HAP-1 (cell line): ENCODE results near the gene YPEL2.

Source experiments
- DNase-seq, 2 experiments: peaks; one replicate each; pipeline ENCODE4 v3.0.0-alpha.2; 2016 to 2020; ENCODE audit warnings: low spot score in 2 of 2
- H3K27me3 ChIP-seq: fragments of 250-450 bp; sonication (Bioruptor Pico); 2 replicates; pipeline ENCODE4 v1.5.1; 2020; ENCODE audit warnings: low read depth, mild to moderate bottlenecking, moderate library complexity
- H3K36me3 ChIP-seq: fragments of 250-450 bp; sonication (Bioruptor Pico); replicated peaks from 2 replicates; pipeline ENCODE4 v1.5.1; 2020; ENCODE audit warnings: mild to moderate bottlenecking
- H3K4me1 ChIP-seq: fragments of 250-450 bp; sonication (Bioruptor Pico); 2 replicates; pipeline ENCODE4 v1.5.1; 2020; ENCODE audit warnings: mild to moderate bottlenecking
- H3K4me3 ChIP-seq: fragments of 250-450 bp; sonication (Bioruptor Pico); 2 replicates; pipeline ENCODE4 v1.5.1; 2020; ENCODE audit warnings: mild to moderate bottlenecking, moderate library complexity
- H3K9me3 ChIP-seq: fragments of 250-450 bp; sonication (Bioruptor Pico); 2 replicates; pipeline ENCODE4 v1.5.1; 2020; ENCODE audit warnings: mild to moderate bottlenecking, moderate library complexity
- in situ Hi-C: fragments of 300-500 bp; cut with MboI; formaldehyde crosslinking; loops from 3 replicates; pipeline ENCODE4 v1.14.3; 2020; ENCODE audit warnings: low sequenced_read_pairs, inconsistent platforms, mixed read lengths

The YPEL2 gene

DNA sequence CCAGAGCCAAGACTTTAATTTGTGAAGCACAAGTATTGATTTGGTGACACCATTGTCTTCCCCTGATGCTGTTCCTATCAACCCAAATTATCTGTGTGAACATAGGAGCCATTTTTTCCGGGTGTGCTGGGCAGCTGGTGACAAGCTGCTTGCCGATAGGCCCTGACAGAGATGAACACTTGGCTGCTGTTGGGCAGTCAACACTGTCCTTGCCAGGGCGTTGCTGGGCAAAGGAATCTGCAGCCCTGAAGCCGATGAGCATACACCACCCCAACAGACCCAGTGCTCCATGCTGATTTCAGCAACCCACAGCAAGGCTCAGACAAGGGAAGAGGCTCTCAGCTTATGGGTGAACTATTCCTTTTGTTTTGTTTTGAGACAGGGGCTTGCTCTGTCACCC is 105.4 kb downstream of the YPEL2 start:
- Histone ChIP-seq H3K9me3 (no peaks in the 10 kb centered on the region; the same call in 1 of the 2 replicates), H3K4me1 (peaks cover 16% of the 10 kb centered on the region), H3K4me3 (no peak overlapping the region), H3K27me3 (no peaks in the 10 kb centered on the region), H3K36me3 (no peaks in the 10 kb centered on the region)
- DNase-seq = no peak
- in situ Hi-C loops = no loop called here

DNA sequence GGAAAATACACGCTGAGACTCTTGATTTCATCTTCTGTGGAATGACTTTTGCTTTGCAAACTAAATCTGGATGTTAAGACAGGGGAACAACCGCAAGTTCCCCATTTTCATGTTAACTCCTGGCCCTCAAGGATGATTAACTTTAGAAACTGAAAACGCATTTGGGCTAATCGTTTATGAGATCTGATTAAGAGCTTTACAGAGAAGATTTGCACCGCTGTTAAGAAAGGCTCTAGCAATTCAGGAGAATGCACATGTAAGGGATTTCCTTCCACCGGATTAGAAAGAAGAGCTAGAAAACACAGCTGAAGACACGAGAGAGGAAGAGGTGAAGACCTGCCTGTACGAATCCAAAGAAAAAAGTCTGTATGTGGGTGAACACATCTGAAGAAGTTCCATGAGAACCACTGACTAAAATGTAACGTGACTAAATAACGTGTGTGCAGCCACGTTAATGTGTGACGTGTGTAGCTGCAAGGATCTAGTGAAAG is 106.4 kb downstream of the YPEL2 start:
- Histone ChIP-seq H3K4me1 (peaks cover 16% of the 10 kb centered on the region), H3K4me3 (no peak overlapping the region), H3K36me3 (no peaks in the 10 kb centered on the region), H3K9me3 (no peaks in the 10 kb centered on the region; the same call in 1 of the 2 replicates), H3K27me3 (no peaks in the 10 kb centered on the region)
- DNase-seq = no peak
- in situ Hi-C loops = no loop called here

DNA sequence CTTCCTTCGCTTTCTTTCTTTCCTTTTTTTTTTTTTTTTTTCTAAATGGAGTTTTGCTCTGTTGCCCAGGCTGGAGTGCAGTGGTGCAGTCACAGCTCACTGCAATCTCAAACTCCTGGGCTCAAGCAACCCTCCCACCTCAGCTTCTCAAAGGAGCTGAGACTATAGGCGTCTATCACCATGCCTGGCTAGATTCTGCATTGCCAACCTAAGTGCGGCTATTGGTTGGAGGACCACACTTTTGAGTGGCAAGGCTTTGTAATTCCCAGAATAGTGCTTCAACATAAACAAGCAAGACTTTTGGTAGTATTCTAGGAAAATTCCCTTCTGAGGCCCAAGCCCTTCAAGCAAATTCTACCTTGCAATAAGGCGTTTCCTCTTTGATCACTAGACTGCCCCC is 107.8 kb downstream of the YPEL2 start:
- Histone ChIP-seq H3K9me3 (no peaks in the 10 kb centered on the region), H3K4me3 (no peak overlapping the region), H3K27me3 (no peaks in the 10 kb centered on the region), H3K4me1 (peaks cover 16% of the 10 kb centered on the region), H3K36me3 (no peaks in the 10 kb centered on the region)
- DNase-seq = peak in 1 of 2 experiments; percentile 41
- in situ Hi-C loops = no loop called here

DNA sequence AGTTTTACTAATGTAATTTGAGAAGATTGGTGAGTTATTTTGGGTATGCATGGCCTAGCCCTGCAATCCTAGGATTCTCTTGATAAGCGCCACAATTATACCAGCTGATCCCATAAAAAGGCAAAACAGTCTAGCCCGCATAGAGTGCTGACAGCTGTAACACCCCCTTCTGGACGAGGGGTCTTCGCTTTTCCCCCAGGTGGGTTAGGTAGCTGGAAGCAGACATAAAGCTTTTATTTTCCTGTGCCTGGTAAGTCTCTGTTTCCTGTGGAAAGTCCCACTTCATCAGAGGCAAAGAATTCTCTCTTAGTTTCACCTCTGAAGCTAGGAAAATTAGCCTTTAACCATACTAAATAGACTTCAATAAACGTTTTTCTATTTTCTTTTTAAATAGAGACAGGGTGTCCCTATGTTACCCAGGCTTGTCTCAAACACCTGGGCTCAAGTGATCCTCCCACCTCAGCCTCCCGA is 108.3 kb downstream of the YPEL2 start:
- H3K27me3 ChIP-seq = no peaks in the 10 kb centered on the region
- DNase-seq = no peak
- H3K4me3 ChIP-seq = no peak overlapping the region
- no peaks in the 10 kb centered on the region for H3K36me3 ChIP-seq
- in situ Hi-C loops = loop anchor here (5.0 kb wide), 1 partner anchor 127 kb away; no protein-coding TSS in a partner anchor
- peaks cover 16% of the 10 kb centered on the region for H3K4me1 ChIP-seq
- no peaks in the 10 kb centered on the region for H3K9me3 ChIP-seq

DNA sequence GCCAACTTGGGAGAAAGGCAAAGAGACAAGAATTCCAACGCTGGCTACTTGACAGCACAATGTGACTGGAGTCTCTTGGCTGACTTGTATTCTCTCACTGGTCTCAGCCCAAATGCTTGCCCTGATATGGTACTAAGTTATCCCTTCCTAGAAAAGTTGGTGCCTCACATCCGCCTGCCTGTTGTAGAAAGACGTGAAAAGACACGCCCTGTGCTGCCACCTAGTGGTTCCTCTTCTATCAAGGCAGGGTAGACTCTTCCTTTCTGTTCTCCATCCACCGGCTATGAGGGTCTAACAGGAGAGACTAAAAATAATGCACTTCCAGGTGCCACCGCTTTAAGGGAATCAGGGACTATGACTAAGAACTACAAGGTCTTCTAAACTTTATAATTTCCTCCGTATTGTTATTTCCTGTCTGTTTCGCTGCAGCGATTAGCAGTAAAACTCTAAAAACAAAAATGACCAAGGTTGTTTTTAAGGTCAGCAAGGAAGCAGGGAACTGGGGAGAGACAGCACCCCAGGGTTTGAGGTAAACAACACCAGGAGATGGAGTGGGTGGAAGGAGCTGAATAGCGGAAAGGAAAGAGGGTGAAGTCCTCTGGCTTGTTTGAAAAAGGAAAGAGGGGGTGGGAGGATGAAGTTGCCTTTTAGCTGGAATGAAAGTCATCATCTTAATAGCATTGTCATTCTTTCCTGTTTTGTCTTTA is 109.5 kb downstream of the YPEL2 start:
- Histone ChIP-seq H3K9me3 (no peaks in the 10 kb centered on the region), H3K27me3 (no peaks in the 10 kb centered on the region), H3K4me1 (peaks cover 9% of the 10 kb centered on the region), H3K4me3 (no peak overlapping the region), H3K36me3 (no peaks in the 10 kb centered on the region)
- in situ Hi-C loops = loop anchor here (5.0 kb wide), 1 partner anchor 129 kb away; no protein-coding TSS in a partner anchor
- DNase-seq = peak; percentile 76 to 94

DNA sequence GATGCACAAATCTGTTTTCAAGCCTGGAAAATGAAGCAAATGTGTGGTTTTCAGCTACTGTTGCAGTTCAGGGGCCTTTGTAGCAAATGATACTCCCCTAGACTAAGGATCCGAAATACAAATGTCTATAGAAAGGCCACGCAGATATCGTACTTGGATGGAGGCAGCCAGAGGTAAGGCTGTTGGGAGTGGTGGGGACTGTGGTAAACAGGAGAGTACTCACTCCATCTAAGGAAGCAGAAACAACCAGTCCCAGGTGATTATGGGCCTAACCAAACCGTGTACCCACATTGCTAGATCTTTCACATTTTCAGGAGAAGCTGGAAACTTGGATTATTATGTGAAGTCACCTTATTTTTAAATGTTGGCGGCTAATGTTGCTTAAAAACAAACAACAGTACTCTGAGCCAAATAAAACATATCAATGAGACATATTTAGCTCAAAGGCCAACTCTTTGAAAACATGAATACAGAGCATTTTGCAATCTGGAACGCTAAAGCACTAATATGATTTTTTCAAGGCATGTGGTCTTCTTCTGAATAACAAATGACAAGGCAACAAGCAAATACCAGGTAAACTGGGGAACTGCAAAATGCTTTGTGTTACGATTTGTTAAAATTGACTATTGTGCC is 110.1 kb downstream of the YPEL2 start:
- peaks cover 9% of the 10 kb centered on the region for H3K4me1 ChIP-seq
- DNase-seq = no peak
- no peaks in the 10 kb centered on the region for H3K36me3 ChIP-seq
- H3K9me3 ChIP-seq = no peaks in the 10 kb centered on the region
- no peak overlapping the region for H3K4me3 ChIP-seq
- in situ Hi-C loops = loop anchor here (5.0 kb wide), 1 partner anchor 129 kb away; no protein-coding TSS in a partner anchor
- H3K27me3 ChIP-seq = no peaks in the 10 kb centered on the region

DNA sequence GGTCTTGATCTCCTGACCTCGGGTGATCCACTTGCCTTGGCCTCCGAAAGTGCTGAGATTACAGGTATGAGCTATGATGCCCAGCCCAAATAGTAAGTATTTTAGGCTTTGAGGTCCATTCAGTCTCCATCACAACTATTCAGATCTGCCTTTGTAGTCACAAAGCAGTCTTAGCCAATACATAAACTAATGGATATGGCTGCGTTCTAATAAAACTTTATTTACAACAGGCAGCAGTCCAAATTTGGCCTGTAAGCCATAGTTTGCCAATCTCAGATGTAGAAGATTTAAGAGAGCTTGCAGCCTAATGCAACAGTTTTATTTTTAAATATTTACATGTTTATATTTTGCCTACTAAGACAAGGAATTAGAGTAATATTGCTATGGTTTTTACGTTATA is 111.7 kb downstream of the YPEL2 start:
- no peaks in the 10 kb centered on the region for H3K36me3 ChIP-seq
- no peak overlapping the region for H3K4me3 ChIP-seq
- H3K4me1 ChIP-seq = peaks cover 4% of the 10 kb centered on the region
- no peak for DNase-seq
- no peaks in the 10 kb centered on the region for H3K9me3 ChIP-seq
- in situ Hi-C loops = loop anchor here (5.0 kb wide), 1 partner anchor 131 kb away; no protein-coding TSS in a partner anchor
- no peaks in the 10 kb centered on the region for H3K27me3 ChIP-seq
